Measurements from ENCODE around the gene TRIM15.
"Not testable (repeated sequence)": the region's sequence is repeated elsewhere in the genome, so short reads cannot be mapped to it uniquely, and the experiment has no call there.

TRIM15 gene

DNA sequence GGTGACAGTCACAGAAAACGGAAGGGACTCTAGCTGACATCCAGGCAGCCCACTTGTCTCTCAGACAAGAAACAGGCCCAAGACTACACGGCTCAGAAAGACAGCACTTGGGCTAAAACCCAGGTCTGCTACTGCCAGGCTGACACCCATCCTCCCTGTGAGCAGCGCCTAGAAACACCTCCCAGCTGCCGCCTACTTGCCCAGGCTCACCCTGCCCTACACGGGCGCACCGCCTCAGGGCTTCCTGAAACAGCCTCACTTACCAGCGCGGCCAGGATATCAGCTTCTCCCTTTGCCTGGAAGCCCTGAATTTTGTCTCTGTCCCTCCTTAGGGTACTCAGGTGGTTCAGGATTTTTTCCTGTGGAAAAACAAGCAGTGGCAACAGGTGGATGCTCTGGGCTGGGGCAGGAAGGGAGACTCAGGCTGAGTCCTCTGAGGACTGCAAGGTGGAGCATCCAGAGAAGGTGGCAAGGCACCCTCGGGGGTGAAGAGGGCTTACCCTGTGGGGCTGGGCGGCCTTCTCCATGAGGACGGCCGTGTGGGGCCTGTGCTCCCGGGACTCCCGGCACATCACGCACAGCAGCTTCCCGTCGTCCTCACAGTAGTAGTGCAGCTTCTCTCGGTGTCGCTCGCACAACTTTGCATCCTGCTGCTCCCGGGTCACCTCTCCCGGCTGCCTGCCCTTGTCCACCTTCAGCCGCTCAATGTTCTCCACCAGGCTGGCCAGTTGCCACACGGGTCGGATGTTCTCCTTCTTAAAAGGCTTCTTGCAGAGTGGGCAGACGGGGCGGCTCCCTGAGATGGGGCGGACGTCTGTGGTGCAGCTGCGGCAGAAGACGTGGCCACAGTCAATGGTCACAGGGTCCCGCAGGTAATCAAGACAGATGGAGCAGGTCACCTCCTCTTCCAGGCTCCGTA lies 35.1 kb downstream of the TRIM15 start:
- DNase-seq (ENCODE audit: low spot score), result no peak

DNA sequence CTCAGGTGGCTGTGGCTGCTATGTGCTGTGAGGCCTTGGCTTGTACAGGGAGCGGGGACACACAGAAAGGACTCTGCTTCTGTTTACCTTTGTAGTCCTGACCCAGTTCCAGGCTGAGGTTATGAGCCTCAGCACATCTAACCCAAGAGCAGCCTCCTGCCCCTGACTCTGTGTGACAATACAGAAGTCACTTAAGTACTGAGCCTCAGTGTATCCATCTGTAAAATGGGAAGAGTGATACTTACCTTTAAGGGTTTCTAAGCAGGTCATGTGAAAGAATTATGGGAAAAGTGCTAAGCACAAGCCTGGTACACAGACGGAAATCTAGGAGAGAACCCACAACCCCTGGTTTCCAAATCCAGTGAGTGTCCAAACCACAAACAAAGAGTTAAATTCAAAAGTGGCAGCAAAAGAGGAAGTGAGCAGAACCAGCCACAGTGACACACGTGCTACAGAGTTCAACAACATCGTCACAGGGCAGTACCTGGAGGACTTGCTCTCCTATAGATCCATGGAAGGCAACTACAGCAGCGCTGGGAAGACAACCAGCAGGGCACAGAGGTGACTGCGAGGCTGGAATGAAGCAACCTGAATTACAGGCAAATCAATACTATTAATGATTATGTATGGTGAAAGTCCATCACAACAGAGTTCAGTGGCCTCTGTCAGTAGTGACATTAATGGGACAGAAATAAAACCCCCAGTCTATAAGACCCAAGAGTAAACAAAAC lies 37.4 kb downstream of the TRIM15 start:
- peak; percentile 31 for DNase-seq (ENCODE audit: low spot score)

DNA sequence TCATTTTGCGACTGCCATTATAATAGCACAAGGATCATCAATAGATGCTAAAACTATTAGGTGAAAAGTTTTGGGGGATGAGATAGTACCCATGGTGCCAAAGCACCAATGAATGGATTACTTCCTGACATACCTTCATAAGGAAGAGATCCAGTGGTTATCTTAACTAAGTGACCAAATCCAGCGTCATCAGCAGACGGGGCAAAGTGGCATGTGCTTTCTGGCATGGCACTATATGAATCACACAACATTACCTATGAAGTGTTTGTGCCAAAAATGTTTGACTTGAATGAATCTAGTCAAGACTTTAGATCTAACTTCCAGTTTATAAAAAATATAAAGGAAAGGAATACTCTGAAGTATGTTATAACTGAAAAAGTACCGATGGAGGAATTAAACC lies 39.0 kb downstream of the TRIM15 start:
- DNase-seq (ENCODE audit: low spot score), result no peak

DNA sequence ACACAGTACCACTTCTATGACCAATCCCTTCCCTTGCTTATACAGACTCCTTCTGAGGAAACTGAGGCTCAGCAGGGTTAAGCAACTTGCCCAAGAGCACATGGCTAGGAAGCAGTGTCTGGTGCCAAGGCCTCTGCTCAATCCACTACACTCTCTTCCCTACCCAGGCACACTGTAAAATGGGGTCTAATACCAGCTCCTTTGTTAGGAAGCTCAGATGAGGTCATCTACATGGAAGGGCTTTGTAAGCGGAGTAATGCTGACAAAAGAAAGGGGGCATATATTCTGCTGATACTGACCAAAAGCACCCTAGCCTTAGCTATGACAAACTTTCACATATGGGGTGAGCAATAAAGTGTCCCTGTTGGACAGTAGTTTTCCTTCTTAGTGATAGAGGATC lies 40.8 kb downstream of the TRIM15 start:
- DNase-seq (ENCODE audit: low spot score), result no peak

DNA sequence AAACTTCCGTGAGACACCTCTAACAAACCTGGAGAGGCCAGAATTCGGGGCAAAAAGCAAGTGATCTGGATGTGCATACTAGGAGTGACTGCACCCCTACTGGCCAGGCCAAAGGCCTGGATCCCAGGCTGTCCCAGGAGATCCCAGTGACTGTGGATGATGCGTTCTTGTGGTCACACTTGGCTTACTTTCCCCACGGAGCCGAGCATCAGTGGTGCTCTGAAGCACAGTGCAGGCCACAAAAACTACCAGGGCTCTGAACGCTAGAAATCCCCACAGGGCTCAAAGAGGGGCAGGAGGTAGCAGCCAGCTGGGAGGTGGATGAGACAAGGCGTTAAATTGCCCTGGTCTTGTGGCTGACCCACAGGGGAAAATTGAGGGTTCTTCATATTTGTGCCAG lies 42.8 kb downstream of the TRIM15 start:
- no peak for DNase-seq (ENCODE audit: low spot score)

DNA sequence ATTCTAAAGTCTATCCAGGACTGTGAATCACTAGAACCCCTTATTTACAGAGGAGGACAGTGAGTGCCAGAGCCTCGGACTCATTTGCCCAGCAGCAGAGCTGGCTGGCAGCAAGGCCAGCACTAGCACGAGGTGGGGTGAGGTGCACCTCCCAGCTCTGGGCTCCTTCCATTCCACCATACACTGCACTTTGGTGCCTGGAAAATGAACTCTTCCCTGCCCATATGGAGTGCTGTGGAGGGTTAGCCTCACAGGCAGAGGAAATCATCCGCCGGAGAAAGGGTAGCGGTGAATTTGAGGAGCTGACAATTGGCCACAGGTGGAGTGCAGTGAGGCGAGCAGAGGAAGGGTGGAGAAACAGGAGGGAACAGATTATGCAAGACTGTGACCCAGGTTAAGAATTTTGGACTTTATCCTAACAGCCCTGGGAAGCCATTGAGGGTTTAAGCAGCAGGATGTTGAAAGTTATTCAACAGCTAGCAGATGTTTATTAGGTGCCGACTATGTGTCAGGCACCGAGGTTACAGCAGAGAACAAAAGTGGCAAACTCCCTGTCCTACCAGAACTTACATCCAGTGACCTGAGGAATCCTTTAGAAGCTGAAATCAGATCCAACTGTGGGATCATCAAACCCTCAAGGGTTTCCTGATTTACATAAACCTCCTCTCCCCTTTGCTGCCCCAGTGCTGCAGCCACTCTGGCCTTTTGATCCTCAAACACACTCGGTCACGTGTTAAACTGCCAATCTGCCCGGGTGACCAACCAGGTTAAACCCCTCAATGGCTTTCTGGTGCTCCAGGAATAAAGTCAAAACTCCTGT lies 43.7 kb downstream of the TRIM15 start:
- DNase-seq (ENCODE audit: low spot score), result peak; percentile 55

DNA sequence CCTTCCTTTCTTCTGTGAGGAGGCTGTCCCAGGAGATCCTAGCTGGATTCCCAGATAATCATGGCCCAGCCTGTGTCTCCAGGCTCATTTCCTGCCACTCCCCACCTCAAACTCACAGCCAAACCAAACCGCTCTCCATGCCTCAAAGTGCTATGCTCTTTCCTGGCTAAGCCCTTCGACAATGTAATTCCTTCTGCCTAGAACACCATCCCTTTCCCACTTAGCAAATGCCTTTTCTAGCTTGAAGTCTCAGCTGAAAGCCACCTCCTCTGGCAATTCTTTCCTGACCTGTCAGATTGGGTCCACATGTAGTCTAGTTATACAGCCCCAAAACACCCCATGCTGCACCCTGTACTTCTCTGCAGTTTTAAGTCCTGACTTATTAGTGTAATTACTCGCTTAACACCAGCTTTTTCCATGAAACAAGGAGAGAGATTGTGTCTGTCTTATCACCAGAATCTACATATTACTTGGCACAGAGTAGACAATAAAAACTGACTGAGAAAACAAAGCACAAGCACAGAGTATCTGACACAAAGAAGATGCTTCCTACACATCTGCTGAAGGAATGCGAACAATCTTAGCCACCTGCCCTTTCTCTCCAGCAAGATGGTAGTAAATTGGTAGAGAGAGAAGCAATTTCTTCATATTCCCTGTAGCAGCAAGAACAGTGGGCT lies 44.4 kb downstream of the TRIM15 start:
- no peak for DNase-seq (ENCODE audit: low spot score)

DNA sequence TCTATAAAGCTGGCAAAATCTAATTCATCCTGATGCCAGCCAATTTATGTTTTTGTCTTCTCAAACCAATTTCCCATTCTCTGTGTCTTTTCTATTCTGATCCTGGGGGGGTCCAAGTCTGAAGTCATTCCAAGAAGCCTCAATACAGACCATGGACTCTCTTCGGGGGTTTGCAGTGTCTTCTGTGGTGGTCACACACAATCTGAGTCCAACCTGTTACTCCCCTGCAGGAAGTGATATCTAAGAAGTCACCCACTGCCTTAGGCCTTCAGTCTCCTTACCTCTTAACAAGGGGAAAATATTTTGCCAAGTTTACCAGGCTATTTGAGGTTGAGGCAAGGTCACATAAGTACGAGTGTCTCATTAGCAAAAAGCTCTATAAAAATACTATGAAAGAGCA lies 48.0 kb downstream of the TRIM15 start:
- no peak for DNase-seq (ENCODE audit: low spot score)

DNA sequence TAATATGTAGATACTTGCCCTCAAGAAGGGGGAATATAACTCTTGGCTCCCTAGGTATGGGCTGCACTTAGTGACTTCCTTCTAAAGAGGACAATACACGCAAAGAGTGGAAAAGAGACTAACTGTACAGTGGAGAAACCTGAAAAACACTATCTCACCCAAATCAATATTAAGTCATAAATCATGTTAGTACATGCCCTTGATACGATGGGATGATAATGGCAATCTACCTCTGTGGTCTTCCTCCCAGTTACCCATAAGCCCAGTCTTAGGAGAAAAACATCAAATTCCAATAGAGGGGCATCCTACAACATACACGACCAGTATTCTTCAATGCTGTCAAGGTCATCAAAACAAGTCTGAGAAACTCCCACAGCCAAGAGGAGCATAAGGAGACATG lies 48.6 kb downstream of the TRIM15 start:
- DNase-seq (ENCODE audit: low spot score), result no peak

DNA sequence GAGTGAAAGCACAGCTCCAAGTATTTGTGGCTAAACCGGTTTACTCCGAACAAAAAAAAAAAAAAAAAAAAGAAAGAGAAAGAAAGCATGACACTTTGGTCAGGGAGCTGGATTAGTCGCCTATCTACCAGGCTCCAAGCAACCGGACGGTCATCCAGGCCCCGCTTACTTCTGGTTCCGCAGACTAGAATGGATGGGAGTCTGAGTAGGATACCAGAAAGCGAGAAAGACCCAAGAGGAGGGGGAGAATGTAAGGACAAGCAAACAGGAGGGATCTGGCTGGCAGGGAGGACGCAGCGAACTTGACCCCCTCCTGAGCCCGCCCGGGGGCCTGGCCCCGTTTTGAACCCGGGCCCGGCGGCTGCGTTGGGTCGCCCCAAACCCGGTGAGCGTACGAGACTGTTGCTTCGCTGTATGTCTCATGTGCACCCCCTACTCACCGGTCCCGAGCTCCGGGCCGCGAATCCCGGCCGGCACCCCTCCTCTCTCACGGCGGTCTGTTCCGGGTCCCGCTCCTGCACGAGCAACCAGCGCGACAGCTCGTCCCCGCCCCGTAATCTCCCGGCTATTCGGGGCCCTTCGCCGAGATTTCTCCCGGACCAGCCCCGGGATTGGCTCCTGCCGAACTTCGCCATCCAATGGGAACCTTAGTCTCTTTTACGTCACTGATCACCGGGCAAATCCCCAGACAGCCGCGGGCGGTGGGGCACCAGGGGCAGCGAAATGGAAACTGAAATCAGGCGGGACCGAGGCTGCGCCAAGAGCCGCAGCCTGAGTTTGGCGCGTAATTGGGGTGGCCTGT lies 49.7 kb downstream of the TRIM15 start, which contains the start of gene TRIM26:
Gene TRIM26 (minus strand): TSS at position 542 of the 802 bp plus-strand sequence. CDS start 14,303 bp downstream, outside the sequence.
- peak; percentile 96 for DNase-seq (ENCODE audit: low spot score)

- DNase-seq (ENCODE audit: low spot score), result no peak
Observed at GRCh38 chr6:30213667-30213956, 50.3 kb downstream of the TRIM15 start.

- peak; percentile 53 for DNase-seq (ENCODE audit: low spot score)
Observed at GRCh38 chr6:30213957-30214656, 50.8 kb downstream of the TRIM15 start.

DNA sequence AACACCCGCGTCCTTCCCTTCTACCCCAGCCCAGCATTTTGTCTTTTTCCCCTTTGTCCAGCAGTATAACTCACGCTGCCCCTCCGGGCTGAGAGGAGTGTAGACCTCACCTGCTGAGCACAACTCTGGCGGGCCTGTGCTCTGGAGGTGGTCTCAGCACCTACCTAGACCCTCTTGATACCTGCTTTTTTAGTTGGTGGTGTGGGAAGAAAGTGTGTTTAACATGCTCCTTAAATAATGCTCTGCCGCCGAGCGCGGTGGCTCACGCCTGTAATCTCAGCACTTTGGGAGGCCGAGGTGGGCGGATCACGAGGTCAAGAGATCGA lies 51.3 kb downstream of the TRIM15 start:
- no peak for DNase-seq (ENCODE audit: low spot score)

- DNase-seq (ENCODE audit: low spot score), result no peak
Observed at GRCh38 chr6:30216096-30216495, 52.8 kb downstream of the TRIM15 start.

- DNase-seq (ENCODE audit: low spot score), result peak; percentile 56
Observed at GRCh38 chr6:30219244-30219643, 55.9 kb downstream of the TRIM15 start.

DNA sequence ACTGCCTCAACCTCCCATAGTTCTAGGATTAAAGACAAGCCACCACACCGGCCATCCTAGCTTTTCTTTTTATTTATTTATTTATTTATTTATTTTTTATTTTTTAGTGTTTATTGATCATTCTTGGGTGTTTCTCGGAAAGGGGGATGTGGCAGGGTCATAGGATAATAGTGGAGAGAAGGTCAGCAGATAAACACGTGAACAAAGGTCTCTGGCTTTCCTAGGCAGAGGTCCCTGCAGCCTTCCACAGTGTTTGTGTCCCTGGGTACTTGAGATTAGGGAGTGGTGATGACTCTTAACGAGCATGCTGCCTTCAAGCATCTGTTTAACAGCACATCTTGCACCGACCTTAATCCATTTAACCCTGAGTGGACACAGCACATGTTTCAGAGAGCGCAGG lies 58.0 kb downstream of the TRIM15 start:
- not testable (repeated sequence) for DNase-seq (ENCODE audit: low spot score)

DNA sequence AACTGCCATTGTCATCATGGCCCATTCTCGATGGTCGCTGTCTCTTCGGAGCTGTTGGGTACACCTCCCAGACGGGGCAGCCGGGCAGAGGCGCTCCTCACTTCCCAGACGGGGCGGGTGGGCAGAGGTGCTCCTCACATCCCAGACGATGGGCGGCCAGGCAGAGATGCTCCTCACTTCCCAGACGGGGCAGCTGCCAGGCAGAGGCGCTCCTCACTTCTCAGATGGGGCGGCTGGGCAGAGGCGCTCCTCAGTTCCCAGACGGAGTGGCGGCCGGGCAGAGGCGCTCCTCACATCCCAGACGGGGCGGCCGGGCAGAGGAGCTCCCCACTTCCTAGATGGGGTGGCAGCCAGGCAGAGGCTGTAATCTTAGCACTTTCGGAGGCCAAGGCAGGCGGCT lies 58.6 kb downstream of the TRIM15 start:
- not testable (repeated sequence) for DNase-seq (ENCODE audit: low spot score)

All from HuH-7 (cell line).